ENCODE results near the gene SRRD.
"Not testable (repeated sequence)": the region's sequence is repeated elsewhere in the genome, so short reads cannot be mapped to it uniquely, and the experiment has no call there.

The SRRD gene

DNA sequence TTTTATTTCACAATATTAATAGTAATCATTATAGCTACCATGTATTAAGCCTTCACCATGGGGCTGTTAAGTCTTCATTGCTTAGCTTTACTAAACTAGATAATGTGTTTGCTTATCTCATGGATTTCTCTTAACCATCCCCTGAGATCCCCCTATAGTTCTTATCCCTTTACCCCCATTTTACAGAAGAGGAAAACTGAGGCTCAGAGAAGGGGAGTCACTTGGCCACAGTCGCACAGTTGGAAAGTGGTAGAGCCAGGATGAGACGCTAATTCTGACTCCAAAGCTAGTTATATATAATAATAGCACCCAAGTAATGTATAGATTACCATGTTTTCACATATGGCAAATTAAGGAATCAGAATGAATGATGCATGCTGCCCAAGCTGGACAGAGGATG is 38.3 kb downstream of the SRRD start:
- no peak for DNase-seq (ENCODE audit: low read depth)

DNA sequence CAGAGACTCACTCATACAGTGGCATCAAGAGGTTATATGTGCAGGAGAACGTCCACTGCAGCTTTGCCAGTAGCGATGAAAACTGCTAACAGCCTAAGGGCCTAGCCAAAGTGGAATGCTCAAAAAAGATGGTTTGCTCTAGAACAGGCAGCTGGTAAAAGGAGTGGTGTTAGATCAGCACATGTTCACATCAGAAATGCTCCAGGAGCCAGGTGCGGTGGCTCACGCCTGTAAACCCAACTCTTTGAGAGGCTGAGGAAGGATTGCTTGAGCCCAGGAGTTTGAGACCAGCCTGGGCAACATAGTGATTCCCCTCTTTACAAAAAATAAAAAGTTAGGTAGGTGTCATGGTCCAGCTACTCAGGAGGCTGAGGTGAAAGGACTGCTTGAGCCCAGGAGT is 38.9 kb downstream of the SRRD start:
- no peak for DNase-seq (ENCODE audit: low read depth)

GRCh38 chr22:26524870-26525269 is 41.2 kb downstream of the SRRD start:
- DNase-seq (ENCODE audit: low read depth) = no peak

- no peak for DNase-seq (ENCODE audit: low read depth)
Observed at GRCh38 chr22:26525946-26526564, 42.4 kb downstream of the SRRD start.

GRCh38 chr22:26527167-26527566 is 43.5 kb downstream of the SRRD start:
- DNase-seq (ENCODE audit: low read depth) = no peak

GRCh38 chr22:26527574-26528465 is 44.1 kb downstream of the SRRD start:
- no peak for DNase-seq (ENCODE audit: low read depth)

DNA sequence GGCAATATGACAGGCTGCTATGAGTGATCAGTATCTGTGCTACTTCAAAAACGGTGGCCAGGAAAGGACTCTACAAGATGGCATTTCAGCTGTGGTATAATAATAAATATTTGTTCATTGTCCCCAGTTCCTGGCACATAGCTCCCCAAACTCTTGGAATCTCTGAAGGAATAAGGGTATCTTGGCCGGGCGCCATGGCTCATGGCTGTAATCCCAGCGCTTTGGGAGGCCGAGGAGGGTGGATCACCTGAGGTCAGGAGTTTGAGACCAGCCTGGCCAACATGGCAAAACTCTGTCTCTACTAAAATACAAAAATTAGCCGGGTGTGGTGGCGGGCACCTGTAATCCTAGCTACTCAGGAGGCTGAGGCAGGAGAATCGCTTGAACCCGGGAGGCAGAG is 44.8 kb downstream of the SRRD start:
- DNase-seq (ENCODE audit: low read depth) = not testable (repeated sequence)

DNA sequence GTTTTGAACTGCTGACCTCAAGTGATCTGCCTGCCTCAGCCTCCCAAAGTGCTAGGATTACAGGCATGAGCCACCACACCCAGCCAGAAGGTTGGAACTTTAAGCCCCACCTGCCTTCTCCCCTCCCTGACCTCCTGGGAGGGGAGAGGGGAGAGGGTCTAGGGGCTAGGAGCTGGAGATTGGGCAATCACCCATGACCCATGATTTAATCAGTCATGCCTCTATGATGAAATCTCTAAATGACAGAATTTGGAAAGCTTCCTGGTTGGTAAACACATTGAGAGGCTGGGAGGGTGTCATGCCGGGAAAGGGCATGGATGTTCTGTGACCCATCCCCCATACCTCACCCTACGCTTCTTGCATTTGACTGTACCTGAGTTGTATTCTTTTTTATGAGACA is 45.7 kb downstream of the SRRD start:
- DNase-seq (ENCODE audit: low read depth) = no peak

GRCh38 chr22:26534171-26534855 is 50.6 kb downstream of the SRRD start:
- DNase-seq (ENCODE audit: low read depth) = no peak

DNA sequence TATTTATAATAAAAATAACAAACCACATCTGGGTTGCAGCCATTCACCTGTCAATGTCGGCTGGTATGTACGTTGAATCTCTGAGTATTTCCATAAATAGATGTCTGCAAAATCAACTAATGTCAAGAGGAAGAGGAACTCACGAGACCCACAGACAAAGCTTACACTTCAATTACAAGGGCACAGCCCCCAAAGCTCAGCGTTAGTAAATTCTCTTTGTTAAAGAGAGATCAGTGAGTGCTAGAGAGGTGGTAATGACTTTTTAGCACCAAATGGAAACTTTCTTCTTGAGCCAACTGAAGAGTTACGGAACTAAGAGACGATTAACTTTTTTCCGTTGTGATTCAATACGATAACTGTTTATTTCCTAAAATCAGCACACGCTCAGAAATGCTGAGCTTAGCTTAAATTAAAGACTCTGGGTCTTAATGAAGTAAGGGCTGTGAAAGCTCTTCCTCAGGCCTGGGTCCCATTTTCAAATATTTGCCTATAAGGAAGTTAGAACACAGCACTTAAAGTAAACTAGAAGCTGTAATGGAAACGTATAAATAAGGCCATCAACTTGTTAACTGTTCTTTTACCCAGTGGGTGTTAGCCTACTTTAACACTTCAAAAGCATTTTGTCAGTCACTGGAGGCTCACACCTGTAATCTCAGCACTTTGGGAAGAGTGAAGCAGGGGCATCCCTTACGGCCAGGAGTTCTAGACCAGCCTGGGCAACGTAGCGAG is 51.4 kb downstream of the SRRD start:
- DNase-seq (ENCODE audit: low read depth) = no peak

GRCh38 chr22:26535603-26535908 is 51.9 kb downstream of the SRRD start:
- DNase-seq (ENCODE audit: low read depth) = no peak

DNA sequence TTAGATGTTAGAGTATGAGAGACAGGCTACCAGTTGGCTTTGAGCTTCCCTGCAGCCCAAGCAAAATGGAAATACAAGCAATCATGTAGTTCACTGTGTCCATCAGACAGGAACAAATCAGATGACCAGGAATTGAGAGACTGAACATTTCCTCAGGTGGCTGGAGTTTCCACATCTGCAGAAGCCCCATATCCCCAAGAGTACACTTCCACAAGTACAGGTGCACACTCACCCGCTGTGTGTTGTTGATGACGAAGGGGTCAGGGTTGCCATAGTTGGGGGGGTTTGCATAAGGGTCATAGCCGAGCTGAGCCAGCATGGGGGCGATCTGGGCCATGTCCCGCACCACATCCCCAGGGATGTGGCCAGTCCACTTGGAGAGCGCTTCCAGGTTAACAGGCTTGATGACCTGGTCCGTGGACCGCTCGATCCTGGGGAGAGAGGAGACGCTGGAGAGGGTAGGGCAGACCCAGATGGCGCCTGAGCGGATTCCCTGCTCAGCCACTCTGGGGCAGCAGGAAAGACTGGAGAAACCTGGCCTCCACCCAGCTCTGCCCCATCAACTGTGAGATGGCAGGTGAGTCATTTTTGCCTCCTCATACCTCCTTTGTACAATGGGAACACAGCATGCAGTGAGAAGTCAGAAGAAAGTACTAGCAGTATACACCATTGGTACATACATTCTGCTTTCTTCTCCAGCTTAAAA is 52.5 kb downstream of the SRRD start:
- DNase-seq (ENCODE audit: low read depth) = no peak

DNA sequence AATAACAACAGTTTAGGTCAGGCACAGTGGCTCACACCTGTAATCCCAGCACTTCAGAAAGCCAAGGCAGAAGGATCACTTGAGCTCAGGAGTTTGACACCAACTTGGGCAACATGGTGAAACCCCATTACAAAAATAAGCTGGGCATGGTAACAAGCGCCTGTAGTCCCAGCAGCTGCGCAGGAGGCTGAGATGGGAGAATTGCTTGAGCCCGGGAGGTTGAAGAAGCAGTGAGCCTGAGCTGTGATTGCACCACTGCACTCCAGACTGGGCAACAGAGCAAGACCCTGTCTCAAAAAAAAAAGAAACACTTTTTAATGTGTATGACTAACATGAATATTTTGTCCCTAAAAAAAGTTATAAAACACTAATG is 53.1 kb downstream of the SRRD start:
- no peak for DNase-seq (ENCODE audit: low read depth)

- no peak for DNase-seq (ENCODE audit: low read depth)
Observed at GRCh38 chr22:26540119-26540518, 56.4 kb downstream of the SRRD start.

DNA sequence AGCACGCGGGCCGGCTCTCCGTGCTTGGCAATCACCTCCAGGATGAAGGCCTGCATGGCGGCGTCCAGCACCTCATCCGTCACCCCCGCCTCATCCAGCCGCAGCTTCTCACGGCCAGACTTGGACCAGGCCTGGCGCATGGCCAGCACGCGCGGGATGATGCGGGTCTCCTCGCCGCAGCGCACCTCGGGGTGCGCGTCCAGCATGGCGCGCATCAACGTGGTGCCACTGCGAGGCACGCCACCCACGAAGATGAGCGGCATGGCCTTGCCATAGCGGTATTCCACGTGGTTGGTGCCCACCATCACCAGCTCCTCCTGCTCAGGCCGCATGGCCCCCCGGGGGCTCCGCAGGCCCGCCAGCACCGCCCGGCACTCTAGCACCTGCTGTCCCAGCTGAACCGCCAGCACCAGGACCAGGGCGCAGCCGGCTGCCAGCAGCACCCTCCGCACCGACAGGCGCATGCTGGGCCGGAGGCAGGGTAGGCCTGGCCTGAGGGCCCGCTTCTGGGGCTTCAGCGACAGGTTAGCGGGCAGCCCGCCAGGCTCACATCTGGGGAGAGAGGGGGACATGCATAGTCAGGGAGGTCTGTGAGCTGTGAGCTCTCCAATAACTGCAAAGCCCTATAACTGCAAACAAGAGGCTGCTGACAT is 57.6 kb downstream of the SRRD start:
- no peak for DNase-seq (ENCODE audit: low read depth)

- no peak for DNase-seq (ENCODE audit: low read depth)
Observed at GRCh38 chr22:26542831-26543230, 59.2 kb downstream of the SRRD start.
